ENCODE data around the gene WDR19. TPM values are rescaled to one million over a fixed set of nuclear protein-coding genes. Genes with fewer than 3 reads are reported as not detected.

Gene WDR19
- total RNA-seq, 1 donor from 2014 or later = 15.3 TPM

DNA sequence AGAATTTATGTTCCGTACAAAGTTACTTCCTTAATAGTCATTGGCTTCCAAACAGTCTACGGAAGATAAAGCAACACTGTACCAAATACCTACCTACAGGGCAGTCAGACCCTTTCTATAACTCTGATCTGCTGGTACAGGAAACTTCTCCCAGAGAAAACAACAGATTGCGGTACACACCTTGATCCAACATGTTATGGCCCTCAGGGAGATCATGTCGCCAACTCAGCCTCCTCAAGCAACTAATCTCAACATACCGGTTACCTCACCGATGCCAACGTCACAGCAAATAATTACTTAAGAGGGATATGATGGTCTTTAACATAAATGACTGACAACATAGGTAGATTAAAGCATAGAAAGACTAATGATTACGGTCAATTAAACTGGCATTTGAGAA lies 113.5 kb downstream of the WDR19 start:
- intact Hi-C loops (cut with micrococcal nuclease) = no loop called here

- intact Hi-C loops (cut with micrococcal nuclease) = no loop called here
These were observed 120.6 kb downstream of the WDR19 start for GRCh38 chr4:39302901-39303300.

DNA sequence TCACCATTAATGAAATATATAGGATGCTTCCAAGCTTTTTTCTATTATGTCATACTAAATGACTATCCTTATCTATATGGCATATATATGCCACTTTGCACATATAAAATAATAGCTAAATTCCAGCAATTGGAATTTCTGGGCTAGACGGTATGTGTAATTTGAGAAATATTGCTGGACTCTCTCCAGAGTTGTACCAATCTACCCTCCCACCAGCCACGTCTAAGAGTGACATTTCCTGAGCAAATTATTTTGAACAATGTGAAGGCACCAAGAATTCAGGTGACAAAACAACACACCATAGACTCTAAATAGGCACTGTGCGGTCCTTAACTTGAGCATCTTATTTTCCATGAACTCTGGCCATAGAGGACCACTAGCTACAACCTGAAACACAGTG lies 121.5 kb downstream of the WDR19 start:
- intact Hi-C loops (cut with micrococcal nuclease) = no loop called here

DNA sequence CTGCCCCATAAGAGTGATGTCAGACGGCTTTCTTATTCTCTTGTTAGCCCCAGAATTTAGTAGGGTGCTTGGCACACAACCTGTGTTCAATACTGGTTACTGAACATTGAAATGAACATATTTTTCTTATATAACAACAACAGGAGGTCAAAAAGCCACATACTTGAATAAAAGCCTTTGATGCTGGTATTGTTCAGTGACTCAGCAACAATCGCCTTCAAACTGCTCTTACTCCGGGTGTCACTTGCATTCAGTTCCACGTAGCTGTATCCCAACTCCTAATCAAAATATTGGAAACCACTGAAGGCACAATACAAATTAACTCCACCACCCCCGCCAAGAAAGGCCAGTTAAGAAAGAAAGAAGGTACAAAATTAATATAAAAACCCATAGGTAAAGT lies 122.3 kb downstream of the WDR19 start:
- intact Hi-C loops (cut with micrococcal nuclease) = no loop called here

GRCh38 chr4:39305912-39306677 lies 123.8 kb downstream of the WDR19 start:
- intact Hi-C loops (cut with micrococcal nuclease) = no loop called here

DNA sequence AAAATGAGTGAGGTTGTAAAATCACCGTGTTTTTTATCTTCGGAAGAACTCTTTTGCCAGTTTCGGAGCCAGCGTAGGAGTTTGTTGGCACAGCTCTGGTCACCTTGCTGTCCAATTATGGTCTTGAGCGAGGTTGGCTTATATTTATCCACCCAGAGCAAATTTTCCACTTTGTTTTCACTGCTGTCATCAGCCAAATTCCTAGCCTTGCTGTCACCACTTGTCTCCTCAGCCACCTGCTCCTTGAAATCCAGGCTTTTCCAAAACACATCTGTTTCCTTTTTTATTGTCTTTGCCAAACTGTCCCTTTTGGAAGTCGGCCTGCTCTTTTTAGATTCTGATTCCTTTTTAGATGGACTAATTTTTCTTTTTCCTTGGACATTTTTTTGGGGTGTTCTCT lies 126.3 kb downstream of the WDR19 start:
- intact Hi-C loops (cut with micrococcal nuclease) = no loop called here

- intact Hi-C loops (cut with micrococcal nuclease) = no loop called here
These were observed 130.5 kb downstream of the WDR19 start for GRCh38 chr4:39312816-39313215.

GRCh38 chr4:39319676-39320075 lies 137.3 kb downstream of the WDR19 start:
- intact Hi-C loops (cut with micrococcal nuclease) = no loop called here

DNA sequence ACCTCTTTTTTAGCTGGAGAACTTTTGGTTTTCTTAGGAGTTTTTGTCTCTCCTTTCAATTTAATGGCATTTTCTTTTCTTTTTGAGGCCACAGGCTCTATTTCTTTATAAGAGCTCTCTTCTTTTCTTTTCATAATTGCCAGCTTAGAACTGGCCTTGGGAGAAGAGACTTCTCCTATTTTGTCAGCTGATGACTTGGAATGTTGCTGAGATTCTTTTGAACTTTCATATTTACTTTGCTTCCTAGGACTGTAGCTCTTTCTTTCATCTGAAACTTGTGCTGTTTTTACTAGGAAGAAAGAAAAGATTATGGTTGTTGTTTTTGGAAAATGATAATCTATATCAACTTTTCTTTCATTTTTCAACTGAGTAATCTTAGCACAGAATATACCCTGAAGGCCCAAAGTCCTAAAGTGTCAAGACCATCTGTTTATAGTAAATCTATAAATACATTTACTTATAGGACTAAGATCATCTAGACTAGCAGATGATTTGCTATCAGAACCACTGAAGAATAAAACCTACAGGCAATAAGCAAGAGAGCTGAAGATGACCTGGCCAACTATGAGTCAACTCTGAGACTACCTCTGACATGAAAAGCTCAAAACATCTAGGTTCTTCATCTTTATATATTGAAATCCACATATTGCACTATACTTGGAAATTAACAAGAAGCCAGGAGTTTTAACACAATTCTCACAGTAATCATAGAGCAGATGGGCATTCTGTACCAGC lies 138.2 kb downstream of the WDR19 start:
- intact Hi-C loops (cut with micrococcal nuclease) = no loop called here

DNA sequence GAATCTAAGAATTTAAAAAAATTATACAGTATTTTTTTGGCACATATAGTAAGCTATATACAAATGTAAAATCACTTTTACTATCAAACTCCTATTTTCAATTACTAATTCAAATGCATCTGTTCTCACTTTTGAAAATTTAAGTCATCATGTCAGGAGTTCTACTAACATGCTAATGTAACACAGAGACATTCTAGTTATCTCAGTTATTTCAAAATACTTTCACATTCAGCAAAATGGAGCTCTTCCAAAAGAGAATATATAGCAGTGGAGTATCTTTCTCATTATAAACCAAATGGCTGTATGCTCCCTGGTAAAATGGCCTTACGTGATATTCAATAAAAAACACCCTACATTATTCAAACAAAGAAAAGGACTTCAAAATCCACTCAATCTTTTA lies 141.5 kb downstream of the WDR19 start:
- intact Hi-C loops (cut with micrococcal nuclease) = no loop called here

- intact Hi-C loops (cut with micrococcal nuclease) = no loop called here
These were observed 142.1 kb downstream of the WDR19 start for GRCh38 chr4:39324446-39324845.

- intact Hi-C loops (cut with micrococcal nuclease) = no loop called here
These were observed 142.7 kb downstream of the WDR19 start for GRCh38 chr4:39324897-39325613.

GRCh38 chr4:39326468-39326977 lies 144.2 kb downstream of the WDR19 start:
- intact Hi-C loops (cut with micrococcal nuclease) = no loop called here

- intact Hi-C loops (cut with micrococcal nuclease) = no loop called here
These were observed 148.0 kb downstream of the WDR19 start for GRCh38 chr4:39330353-39330752.

GRCh38 chr4:39331191-39331590 lies 148.9 kb downstream of the WDR19 start:
- intact Hi-C loops (cut with micrococcal nuclease) = no loop called here

Other genes starting within 250 kb of the WDR19 start
- 43.3 and 43.8 TPM in 2 replicates for gene TMEM156, start 150.1 kb upstream of the WDR19 start, total RNA-seq
- gene KLHL5, start 120.3 kb upstream of the WDR19 start, total RNA-seq = 64.0 and 66.0 TPM in 2 replicates
- 61.3 and 70.8 TPM in 2 replicates for gene RFC1, start 183.8 kb downstream of the WDR19 start, total RNA-seq
- not detected in 2 replicates for gene KLB, start 224.4 kb downstream of the WDR19 start, total RNA-seq

All from T-helper 1 cell treated with Interleukin-12 subunit alpha and Interleukin-12 subunit beta and Interleukin-4 antibody, amounts not matched to agents 30 ng/mL and 1 ng/mL, for 36 hours (primary cell).